IPS-18c (cell line): ENCODE measurements around the gene CHAT.

Experiments used
- H3K4me3 ChIP-seq: 2 replicates; pipeline ENCODE4 v1.7.0; 2013; ENCODE audit warnings: low read depth, mild to moderate bottlenecking, low read length, moderate library complexity; ENCODE audit not compliant: insufficient read depth
- H3K9me3 ChIP-seq: one replicate; pipeline ENCODE4 v1.6.1; 2013; ENCODE audit warnings: mild to moderate bottlenecking, low read length, moderate library complexity; ENCODE audit not compliant: control insufficient read depth, insufficient read depth

Gene CHAT

GRCh38 chr10:49711481-49711880 is 97.6 kb downstream of the CHAT start:
- Histone ChIP-seq H3K4me3 (no peak overlapping the region), H3K9me3 (peaks cover 5% of the 10 kb centered on the region)

GRCh38 chr10:49713266-49713665 is 99.4 kb downstream of the CHAT start:
- Histone ChIP-seq H3K4me3 (no peak overlapping the region), H3K9me3 (peaks cover 5% of the 10 kb centered on the region)
